Transverse colon (tissue), 4 donors: ENCODE results near the gene PELI2. TPM values are rescaled to one million over a fixed set of nuclear protein-coding genes. Genes with fewer than 3 reads are reported as not detected.

ENCODE experiments used
- DNase-seq: peaks from one replicate; pipeline ENCODE4 v3.0.0-alpha.2; 2019
- H3K27ac ChIP-seq, 4 donors: fragments of 200-600 bp; sonication (generic); 2 replicates each; pipeline ENCODE4 v1.5.1; 2016 to 2018; ENCODE audit warnings: inconsistent platforms in 4 of 4
- H3K27me3 ChIP-seq: fragments of 200-600 bp; sonication (generic); 2 replicates; pipeline ENCODE4 v1.5.1; 2017; ENCODE audit warnings: inconsistent platforms
- H3K36me3 ChIP-seq, 4 donors: fragments of 200-600 bp; sonication (generic); 2 replicates each; pipeline ENCODE4 v1.5.1; 2017 to 2019; ENCODE audit warnings: inconsistent platforms in 4 of 4
- H3K4me1 ChIP-seq, 4 donors: fragments of 200-600 bp; sonication (generic); 2 replicates each; pipeline ENCODE4 v1.5.1; 2017 to 2020; ENCODE audit warnings: inconsistent platforms in 4 of 4
- H3K4me3 ChIP-seq, 4 donors: fragments of 200-600 bp; sonication (generic); 1 replicate in 1 of 4; 2 replicates in 3 of 4; pipeline versions ENCODE4 v1.5.1 to v1.6.1; 2017 to 2019; ENCODE audit warnings: inconsistent platforms in 4 of 4
- H3K9me3 ChIP-seq, 2 donors: fragments of 200-600 bp; sonication (generic); 2 replicates each; pipeline ENCODE4 v1.5.1; 2017 to 2019; ENCODE audit warnings: inconsistent platforms in 2 of 2
- CTCF ChIP-seq, 5 experiments: fragments of 200-600 bp in 3 of 5; fragments of 450-650 bp in 2 of 5; sonication (generic) in 3 of 5; IDR thresholded peaks; 1 replicate in 2 of 5; 2 replicates in 3 of 5; pipeline ENCODE4 v1.5.1; 2016 to 2017; ENCODE audit warnings: antibody characterized with exemption in 5 of 5, inconsistent platforms in 3 of 5, mild to moderate bottlenecking in 2 of 5, moderate library complexity in 1 of 5
- EP300 ChIP-seq: sonication (generic); formaldehyde crosslinking; IDR thresholded peaks from one replicate; pipeline ENCODE4 v1.6.1; 2017; ENCODE audit warnings: antibody characterized with exemption, low read depth
- POLR2A ChIP-seq: fragments of 450-650 bp; IDR thresholded peaks from one replicate; pipeline ENCODE4 v1.6.1; 2016; ENCODE audit warnings: antibody characterized with exemption, mild to moderate bottlenecking, moderate library complexity
- POLR2AphosphoS5 ChIP-seq, 3 donors: sonication (generic); formaldehyde crosslinking; IDR thresholded peaks; one replicate each; pipeline ENCODE4 v1.6.1; 2016; ENCODE audit warnings: antibody characterized with exemption in 3 of 3
- WGBS, 2 donors: methylation state at CpG; one replicate each; pipeline ENCODE4 v1.1.5; 2018; ENCODE audit warnings: low coverage in 1 of 2; 5-methylcytosine and 5-hydroxymethylcytosine counted together
- in situ Hi-C, 4 donors: fragments of 200-750 bp; cut with MboI; loops; one replicate each; pipeline versions ENCODE4 v1.15.0 to v1.15.1; 2017; ENCODE audit warnings: low sequenced_read_pairs in 3 of 4, low pct_ligation_motif_present in 1 of 4, low pct_unique_long_range_greater_than_20kb in 1 of 4
- intact Hi-C: fragments of 100-400 bp; cut with DNase I; formaldehyde crosslinking; loops from one replicate; pipeline ENCODE4 v1.15.1; 2023; ENCODE audit warnings: low total_unique reads
- total RNA-seq, 4 donors: library from RNA; depleted of rRNA; stranded (reverse); fragments of >200 nt; gene quantifications; one replicate each; pipeline ENCODE4 v1.1.0, GENCODE V29; 2016

PELI2 gene
- total RNA-seq, 4 donors from 2014 or later = 4.8 to 29.9 (median 14.7) TPM

GRCh38 chr14:56247495-56248200 lies 129.4 kb downstream of the PELI2 start:
- H3K9me3 ChIP-seq = no peaks in the 10 kb centered on the region
- H3K36me3 ChIP-seq = no peaks in the 10 kb centered on the region
- no peaks in the 10 kb centered on the region for H3K27me3 ChIP-seq
- H3K27ac ChIP-seq = no peak overlapping the region
- no peak overlapping the region for H3K4me3 ChIP-seq
- intact Hi-C loops (no loop called here), in situ Hi-C loops (no loop called here)
- no peaks in the 10 kb centered on the region for H3K4me1 ChIP-seq
- TF ChIP-seq CTCF (IDR thresholded peaks at IDR 0.05) (peak in 4 of 5 experiments; percentile 11 to 28 (median 16)), POLR2AphosphoS5 (IDR thresholded peaks at IDR 0.05) (no peak), EP300 (no peak)
- 68 to 76% methylated on average over 4 to 5 of the region's 5 CpGs for WGBS, 2 donors
- no peak for DNase-seq

- Histone ChIP-seq H3K4me1 (no peaks in the 10 kb centered on the region), H3K36me3 (no peaks in the 10 kb centered on the region), H3K27me3 (no peaks in the 10 kb centered on the region), H3K27ac (no peak overlapping the region), H3K4me3 (no peak overlapping the region), H3K9me3 (no peaks in the 10 kb centered on the region)
- in situ Hi-C loops = no loop called here
- intact Hi-C loops = no loop called here
- DNase-seq = no peak
- WGBS, 2 donors = 93% methylated on average over 4 to 5 of the region's 5 CpGs
- TF ChIP-seq CTCF (IDR thresholded peaks at IDR 0.05) (no peak), POLR2AphosphoS5 (IDR thresholded peaks at IDR 0.05) (no peak), POLR2A (no peak)
Observed at GRCh38 chr14:56248442-56248841, 130.2 kb downstream of the PELI2 start.

GRCh38 chr14:56261046-56261445 lies 142.8 kb downstream of the PELI2 start:
- in situ Hi-C loops (no loop called here), intact Hi-C loops (no loop called here)
- TF ChIP-seq EP300 (no peak), POLR2AphosphoS5 (IDR thresholded peaks at IDR 0.05) (no peak), CTCF (IDR thresholded peaks at IDR 0.05) (no peak), POLR2A (no peak)
- no peak overlapping the region for H3K27ac ChIP-seq
- no peak overlapping the region for H3K4me3 ChIP-seq
- H3K4me1 ChIP-seq = no peaks in the 10 kb centered on the region
- no peaks in the 10 kb centered on the region for H3K27me3 ChIP-seq
- peaks cover 7 to 10% of the 10 kb centered on the region in 2 donors for H3K9me3 ChIP-seq
- 69 to 70% methylated on average over 4 of the region's 4 CpGs for WGBS, 2 donors
- DNase-seq = no peak
- no peaks in the 10 kb centered on the region for H3K36me3 ChIP-seq

- Histone ChIP-seq H3K27me3 (no peaks in the 10 kb centered on the region), H3K27ac (no peak overlapping the region), H3K4me1 (no peaks in the 10 kb centered on the region), H3K9me3 (peaks cover 7 to 10% of the 10 kb centered on the region in 2 donors), H3K4me3 (no peak overlapping the region), H3K36me3 (no peaks in the 10 kb centered on the region)
- intact Hi-C loops (no loop called here), in situ Hi-C loops (no loop called here)
- TF ChIP-seq CTCF (IDR thresholded peaks at IDR 0.05) (no peak), POLR2AphosphoS5 (IDR thresholded peaks at IDR 0.05) (no peak), POLR2A (no peak), EP300 (no peak)
- WGBS, 2 donors = 85 to 87% methylated on average over 3 of the region's 3 CpGs
- no peak for DNase-seq
Observed at GRCh38 chr14:56262530-56262929, 144.3 kb downstream of the PELI2 start.
